IMR-90 (cell line): Measurements from ENCODE around the gene CCT7.

Experiments
- BHLHE40 ChIP-seq: fragments of 150-350 bp; IDR thresholded peaks from 2 replicates; pipeline ENCODE4 v1.6.1; 2016; ENCODE audit warnings: mild to moderate bottlenecking, low read depth, low read length
- CEBPB ChIP-seq: IDR thresholded peaks from 2 replicates; pipeline ENCODE4 v1.6.1; 2012; ENCODE audit warnings: low read depth, low read length, improper control_type of control experiment
- CTCF ChIP-seq: conservative IDR thresholded peaks from 2 replicates; pipeline ENCODE4 v1.5.1; 2012; ENCODE audit warnings: mild to moderate bottlenecking, low read depth, low read length, improper control_type of control experiment
- ELK1 ChIP-seq: fragments of 150-350 bp; IDR thresholded peaks from 2 replicates; pipeline ENCODE4 v1.6.1; 2016; ENCODE audit warnings: low read depth, mild to moderate bottlenecking, low read length, moderate library complexity, borderline replicate concordance
- FOS ChIP-seq: fragments of 150-350 bp; IDR thresholded peaks from 2 replicates; pipeline ENCODE4 v1.6.1; 2016; ENCODE audit warnings: low read depth, low read length
- MAFK ChIP-seq: IDR thresholded peaks from 2 replicates; pipeline ENCODE4 v1.6.1; 2012; ENCODE audit warnings: low read depth, low read length, improper control_type of control experiment
- MAZ ChIP-seq: IDR thresholded peaks from 2 replicates; pipeline ENCODE4 v1.6.1; 2012; ENCODE audit warnings: low read depth, mild to moderate bottlenecking, low read length, improper control_type of control experiment, moderate library complexity, borderline replicate concordance
- MXI1 ChIP-seq: IDR thresholded peaks from 2 replicates; pipeline ENCODE4 v1.6.1; 2012; ENCODE audit warnings: low read depth, mild to moderate bottlenecking, low read length, moderate library complexity, borderline replicate concordance
- POLR2A ChIP-seq: IDR thresholded peaks from 2 replicates; pipeline ENCODE4 v1.6.1; 2012; ENCODE audit warnings: mild to moderate bottlenecking, low read depth, low read length
- RAD21 ChIP-seq: IDR thresholded peaks from 2 replicates; pipeline ENCODE4 v1.6.1; 2012; ENCODE audit warnings: low read length, improper control_type of control experiment
- RCOR1 ChIP-seq: IDR thresholded peaks from 2 replicates; pipeline ENCODE4 v1.6.1; 2012; ENCODE audit warnings: mild to moderate bottlenecking, low read length, improper control_type of control experiment; ENCODE audit not compliant: insufficient replicate concordance
- SMC3 ChIP-seq: fragments of 150-350 bp; IDR thresholded peaks from 2 replicates; pipeline ENCODE4 v1.6.1; 2016; ENCODE audit warnings: low read depth, mild to moderate bottlenecking, antibody characterized with exemption, low read length, moderate library complexity
- USF2 ChIP-seq: fragments of 150-350 bp; IDR thresholded peaks from 2 replicates; pipeline ENCODE4 v1.6.1; 2017; ENCODE audit warnings: mild to moderate bottlenecking, antibody characterized with exemption, low read length, low read depth

GRCh38 chr2:73290049-73290839 lies 56.1 kb downstream of the CCT7 start:
- TF ChIP-seq CTCF: peak; percentile 51
- TF ChIP-seq POLR2A: no peak
- TF ChIP-seq SMC3: no peak
- no peak for TF ChIP-seq USF2
- no peak for TF ChIP-seq MXI1
- TF ChIP-seq FOS: no peak
- TF ChIP-seq MAFK: no peak
- TF ChIP-seq RAD21: peak; percentile 28; the same call in 1 of the 2 replicates
- TF ChIP-seq RCOR1: no peak
- no peak for TF ChIP-seq MAZ
- no peak for TF ChIP-seq BHLHE40
- no peak for TF ChIP-seq CEBPB
- no peak for TF ChIP-seq ELK1
